ENCODE results near the gene SELPLG. TPM values are rescaled to one million over a fixed set of nuclear protein-coding genes. Genes with fewer than 3 reads are reported as not detected.

SELPLG gene
- total RNA-seq, 2 donors from 2014 or later: 14.3 to 17.3 TPM

- H3K4me1 ChIP-seq (ENCODE audit: control insufficient read depth in 1 of 2, low read depth in 2 of 2): peaks cover 52 to 68% of the 10 kb centered on the region in 2 donors
- peak overlapping the region in 1 of 2 donors; percentile 31 for H3K27ac ChIP-seq
- no peak for DNase-seq (ENCODE audit: low spot score)
- no peaks in the 10 kb centered on the region for H3K27me3 ChIP-seq (replicated peaks; ENCODE audit: insufficient read depth)
- no peak for TF ChIP-seq CTCF (IDR thresholded peaks at IDR 0.05)
- ATAC-seq (ENCODE audit: insufficient number of reproducible peaks, low FRiP score, low read depth): no peak
- H3K4me3 ChIP-seq: peak overlapping the region; percentile 29
- H3K36me3 ChIP-seq: peaks cover 6% of the 10 kb centered on the region
- H3K9me3 ChIP-seq: no peaks in the 10 kb centered on the region
These were observed 34.8 kb upstream of the SELPLG start for GRCh38 chr12:108668542-108668941.

- H3K27ac ChIP-seq: peak overlapping the region; percentile 12 to 88
- TF ChIP-seq CTCF (IDR thresholded peaks at IDR 0.05): no peak
These were observed 34.4 kb upstream of the SELPLG start for GRCh38 chr12:108668063-108668462.

GRCh38 chr12:108667349-108667748, 33.7 kb upstream of the SELPLG start:
- Histone ChIP-seq H3K9me3 (no peaks in the 10 kb centered on the region), H3K27me3 (replicated peaks; ENCODE audit: insufficient read depth) (no peaks in the 10 kb centered on the region), H3K4me1 (ENCODE audit: control insufficient read depth in 1 of 2, low read depth in 2 of 2) (peaks cover 52 to 75% of the 10 kb centered on the region in 2 donors), H3K36me3 (no peaks in the 10 kb centered on the region), H3K4me3 (no peak overlapping the region), H3K27ac (peak overlapping the region in 1 of 2 donors; percentile 88)
- no peak for ATAC-seq (ENCODE audit: insufficient number of reproducible peaks, low FRiP score, low read depth)
- no peak for DNase-seq (ENCODE audit: low spot score)
- no peak for TF ChIP-seq CTCF (IDR thresholded peaks at IDR 0.05)

More at GRCh38 chr12:108668063-108668462, 34.4 kb upstream of the SELPLG start:
- DNase-seq (ENCODE audit: low spot score): no peak
- peak overlapping the region; percentile 29 for H3K4me3 ChIP-seq
- peaks cover 52 to 73% of the 10 kb centered on the region in 2 donors for H3K4me1 ChIP-seq (ENCODE audit: control insufficient read depth in 1 of 2, low read depth in 2 of 2)
- no peaks in the 10 kb centered on the region for H3K9me3 ChIP-seq
- H3K27me3 ChIP-seq (replicated peaks; ENCODE audit: insufficient read depth): no peaks in the 10 kb centered on the region
- peaks cover 4% of the 10 kb centered on the region for H3K36me3 ChIP-seq
- no peak for ATAC-seq (ENCODE audit: insufficient number of reproducible peaks, low FRiP score, low read depth)

GRCh38 chr12:108666401-108666881, 32.7 kb upstream of the SELPLG start:
- no peak for TF ChIP-seq CTCF (IDR thresholded peaks at IDR 0.05)
- Histone ChIP-seq H3K9me3 (no peaks in the 10 kb centered on the region), H3K36me3 (no peaks in the 10 kb centered on the region), H3K4me1 (ENCODE audit: control insufficient read depth in 1 of 2, low read depth in 2 of 2) (peaks cover 52 to 75% of the 10 kb centered on the region in 2 donors), H3K27me3 (replicated peaks; ENCODE audit: insufficient read depth) (no peaks in the 10 kb centered on the region), H3K4me3 (no peak overlapping the region), H3K27ac (peak overlapping the region; percentile 52 to 88)
- ATAC-seq (ENCODE audit: insufficient number of reproducible peaks, low FRiP score, low read depth) (no peak), DNase-seq (ENCODE audit: low spot score) (no peak)

GRCh38 chr12:108665608-108666202, 32.0 kb upstream of the SELPLG start:
- Histone ChIP-seq H3K27me3 (replicated peaks; ENCODE audit: insufficient read depth) (no peaks in the 10 kb centered on the region), H3K36me3 (no peaks in the 10 kb centered on the region), H3K4me1 (ENCODE audit: control insufficient read depth in 1 of 2, low read depth in 2 of 2) (peaks cover 52 to 76% of the 10 kb centered on the region in 2 donors), H3K9me3 (no peaks in the 10 kb centered on the region), H3K4me3 (no peak overlapping the region), H3K27ac (peak overlapping the region; percentile 52 to 88)
- no peak for DNase-seq (ENCODE audit: low spot score)
- TF ChIP-seq CTCF (IDR thresholded peaks at IDR 0.05): no peak
- no peak for ATAC-seq (ENCODE audit: insufficient number of reproducible peaks, low FRiP score, low read depth)
